Measurements from ENCODE around the gene PCGF3.
"Not testable (repeated sequence)": the region's sequence is repeated elsewhere in the genome, so short reads cannot be mapped to it uniquely, and the experiment has no call there.

DNA sequence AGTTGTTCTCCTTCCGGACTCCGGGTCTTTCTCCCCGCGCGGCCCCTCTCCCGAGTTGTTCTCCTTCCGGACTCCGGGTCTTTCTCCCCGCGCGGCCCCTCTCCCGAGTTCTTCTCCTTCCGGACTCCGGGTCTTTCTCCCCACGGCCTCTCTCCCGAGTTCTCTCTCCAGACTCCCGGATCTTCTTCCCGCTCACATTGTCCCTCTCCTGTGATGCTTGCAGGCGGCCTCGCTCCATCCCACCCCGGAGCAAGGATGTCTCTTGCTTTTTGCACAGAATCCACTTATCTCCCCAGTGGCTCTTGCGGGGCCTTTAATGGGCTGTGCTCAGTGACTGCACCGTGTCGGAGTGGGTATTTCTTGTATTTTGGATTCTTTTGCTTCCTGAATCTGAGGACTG, 54.2 kb downstream of the PCGF3 start:
- TF ChIP-seq, protein P1, sequence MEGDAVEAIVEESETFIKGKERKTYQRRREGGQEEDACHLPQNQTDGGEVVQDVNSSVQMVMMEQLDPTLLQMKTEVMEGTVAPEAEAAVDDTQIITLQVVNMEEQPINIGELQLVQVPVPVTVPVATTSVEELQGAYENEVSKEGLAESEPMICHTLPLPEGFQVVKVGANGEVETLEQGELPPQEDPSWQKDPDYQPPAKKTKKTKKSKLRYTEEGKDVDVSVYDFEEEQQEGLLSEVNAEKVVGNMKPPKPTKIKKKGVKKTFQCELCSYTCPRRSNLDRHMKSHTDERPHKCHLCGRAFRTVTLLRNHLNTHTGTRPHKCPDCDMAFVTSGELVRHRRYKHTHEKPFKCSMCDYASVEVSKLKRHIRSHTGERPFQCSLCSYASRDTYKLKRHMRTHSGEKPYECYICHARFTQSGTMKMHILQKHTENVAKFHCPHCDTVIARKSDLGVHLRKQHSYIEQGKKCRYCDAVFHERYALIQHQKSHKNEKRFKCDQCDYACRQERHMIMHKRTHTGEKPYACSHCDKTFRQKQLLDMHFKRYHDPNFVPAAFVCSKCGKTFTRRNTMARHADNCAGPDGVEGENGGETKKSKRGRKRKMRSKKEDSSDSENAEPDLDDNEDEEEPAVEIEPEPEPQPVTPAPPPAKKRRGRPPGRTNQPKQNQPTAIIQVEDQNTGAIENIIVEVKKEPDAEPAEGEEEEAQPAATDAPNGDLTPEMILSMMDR (IDR thresholded peaks at IDR 0.05 in 2 of 3, conservative IDR thresholded peaks at IDR 0.05 in 1 of 3; ENCODE audit: control insufficient read depth in 2 of 3, extremely low read depth in 1 of 3, insufficient read depth in 1 of 3, low read depth in 3 of 3, low read length in 3 of 3), result not testable (repeated sequence)
- TF ChIP-seq TCF3 (IDR thresholded peaks at IDR 0.05; ENCODE audit: borderline replicate concordance, insufficient read depth, low read depth, low read length); BACH1 (IDR thresholded peaks at IDR 0.05; ENCODE audit: borderline replicate concordance); POLR2A (IDR thresholded peaks at IDR 0.05; ENCODE audit: low read depth, low read length); EP300 (IDR thresholded peaks at IDR 0.05; ENCODE audit: borderline replicate concordance in 1 of 2, control insufficient read depth in 1 of 2, low read depth in 2 of 2, low read length in 2 of 2); RB1 (IDR thresholded peaks at IDR 0.05; ENCODE audit: borderline replicate concordance); SMAD5 (IDR thresholded peaks at IDR 0.05; ENCODE audit: low read depth): not testable (repeated sequence)

Measured in GM12878 (cell line).